ENCODE results near the gene AHRR. TPM values are rescaled to one million over a fixed set of nuclear protein-coding genes. Genes with fewer than 3 reads are reported as not detected.

The AHRR gene
- total RNA-seq, 1 donor = 0.31 TPM

DNA sequence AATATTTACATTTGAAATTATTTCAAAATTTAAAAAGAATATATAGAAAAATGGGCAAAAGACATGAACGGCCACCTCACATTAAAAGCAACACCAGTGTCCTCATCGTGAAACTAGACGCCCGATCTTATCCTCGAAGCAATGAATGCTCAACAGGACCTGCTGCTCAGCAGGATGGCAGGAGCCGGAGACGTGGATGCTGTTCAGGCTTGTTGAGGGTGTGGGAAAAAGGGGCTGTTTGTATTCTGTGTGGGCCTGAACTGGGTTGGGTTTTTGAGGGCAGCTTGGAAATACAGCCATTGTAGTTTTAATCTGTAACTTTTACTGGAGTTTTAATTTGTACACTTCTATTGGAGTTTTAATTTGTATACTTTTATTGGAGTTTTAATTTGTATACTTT is 141.8 kb downstream of the AHRR start:
- Histone ChIP-seq H3K9me3 (ENCODE audit: low read depth, low read length) (no peaks in the 10 kb centered on the region), H3K27me3 (ENCODE audit: insufficient read depth, low read length) (no peaks in the 10 kb centered on the region), H3K4me3 (ENCODE audit: low read length) (no peak overlapping the region), H3K4me1 (ENCODE audit: insufficient read depth, low read length) (peaks cover 10% of the 10 kb centered on the region)

DNA sequence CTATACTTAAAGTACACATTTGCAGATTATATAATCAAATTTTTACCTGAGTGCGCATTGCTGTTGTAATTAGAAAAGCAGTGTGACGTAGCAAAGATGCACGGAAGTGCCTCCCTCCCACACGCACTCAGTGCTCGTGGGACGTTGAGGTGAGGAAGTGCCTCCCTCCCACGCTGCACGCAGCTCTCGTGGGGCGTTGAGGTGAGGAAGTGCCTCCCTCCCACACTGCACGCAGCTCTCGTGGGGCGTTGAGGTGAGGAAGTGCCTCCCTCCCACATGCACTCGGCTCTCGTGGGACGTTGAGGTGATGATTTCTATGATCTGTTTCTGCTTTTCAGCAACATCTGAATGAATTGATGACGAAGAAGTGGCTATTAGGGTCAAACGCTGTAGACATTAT is 142.4 kb downstream of the AHRR start:
- Histone ChIP-seq H3K27me3 (ENCODE audit: insufficient read depth, low read length) (no peaks in the 10 kb centered on the region), H3K9me3 (ENCODE audit: low read depth, low read length) (no peaks in the 10 kb centered on the region), H3K4me3 (ENCODE audit: low read length) (no peak overlapping the region)

DNA sequence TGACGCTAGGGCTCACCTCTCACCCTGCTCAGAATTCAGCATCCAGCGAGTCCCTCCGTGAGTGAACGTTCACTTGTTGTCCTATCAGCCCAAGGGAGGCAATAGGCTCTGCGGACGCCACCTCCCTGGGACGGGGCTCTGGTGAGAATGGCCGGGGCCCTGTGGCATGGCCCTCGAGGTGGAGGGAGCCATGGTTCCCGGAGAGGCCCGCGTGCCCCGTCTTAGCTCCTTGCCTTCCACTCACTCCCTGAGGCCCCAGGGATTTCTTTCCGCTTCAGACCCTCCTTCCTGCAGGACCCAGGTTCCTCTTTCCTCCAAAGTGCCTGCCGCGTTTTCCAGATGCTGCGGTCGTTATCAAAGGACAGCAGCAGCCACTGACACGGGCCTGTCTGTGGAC is 142.9 kb downstream of the AHRR start:
- H3K9me3 ChIP-seq (ENCODE audit: low read depth, low read length) = no peaks in the 10 kb centered on the region
- H3K27me3 ChIP-seq (ENCODE audit: insufficient read depth, low read length) = no peaks in the 10 kb centered on the region
- H3K4me3 ChIP-seq (ENCODE audit: low read length) = no peak overlapping the region
- H3K4me1 ChIP-seq (ENCODE audit: insufficient read depth, low read length) = peaks cover 10% of the 10 kb centered on the region

More for the DNA sequence above, 142.4 kb downstream of the AHRR start:
- H3K4me1 ChIP-seq (ENCODE audit: insufficient read depth, low read length) = peaks cover 10% of the 10 kb centered on the region

DNA sequence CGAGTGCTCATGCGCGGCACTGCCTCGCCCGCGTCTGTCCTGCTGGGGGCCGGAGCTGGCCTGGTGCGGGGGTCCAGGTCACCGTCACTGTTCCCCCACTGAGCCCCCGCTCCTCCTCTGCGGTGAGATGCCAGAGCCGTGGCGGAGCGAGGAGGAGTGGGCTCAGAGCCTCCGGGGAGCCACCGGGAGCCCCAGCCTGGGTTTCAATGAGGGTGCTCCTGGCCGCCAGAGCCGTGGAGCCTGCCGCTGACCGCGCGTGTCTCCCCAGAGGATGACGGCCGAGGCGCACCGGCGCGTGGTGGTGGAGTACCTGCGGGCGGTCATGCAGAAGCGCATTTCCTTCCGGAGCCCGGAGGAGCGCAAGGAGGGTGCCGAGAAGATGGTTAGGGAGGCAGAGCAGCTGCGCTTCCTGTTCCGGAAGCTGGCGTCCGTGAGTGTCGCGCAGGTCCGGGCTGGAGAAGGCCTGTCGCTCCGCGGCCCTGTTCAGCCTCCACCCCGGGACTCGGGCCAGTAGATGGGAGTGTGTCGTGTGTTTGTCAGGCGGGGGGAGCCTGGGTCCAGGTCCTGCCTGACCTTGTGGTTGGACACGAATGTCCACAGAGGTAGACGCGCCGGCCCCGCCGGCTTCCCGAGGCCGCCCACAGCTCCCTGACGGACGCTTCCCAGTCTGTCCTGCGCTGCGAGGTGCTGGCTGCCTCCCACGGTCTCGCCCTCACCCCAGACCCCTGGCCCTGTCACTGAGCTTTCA is 143.5 kb downstream of the AHRR start:
- Histone ChIP-seq H3K27me3 (ENCODE audit: insufficient read depth, low read length) (no peaks in the 10 kb centered on the region), H3K9me3 (ENCODE audit: low read depth, low read length) (no peaks in the 10 kb centered on the region), H3K4me1 (ENCODE audit: insufficient read depth, low read length) (peaks cover 10% of the 10 kb centered on the region), H3K4me3 (ENCODE audit: low read length) (no peak overlapping the region)

DNA sequence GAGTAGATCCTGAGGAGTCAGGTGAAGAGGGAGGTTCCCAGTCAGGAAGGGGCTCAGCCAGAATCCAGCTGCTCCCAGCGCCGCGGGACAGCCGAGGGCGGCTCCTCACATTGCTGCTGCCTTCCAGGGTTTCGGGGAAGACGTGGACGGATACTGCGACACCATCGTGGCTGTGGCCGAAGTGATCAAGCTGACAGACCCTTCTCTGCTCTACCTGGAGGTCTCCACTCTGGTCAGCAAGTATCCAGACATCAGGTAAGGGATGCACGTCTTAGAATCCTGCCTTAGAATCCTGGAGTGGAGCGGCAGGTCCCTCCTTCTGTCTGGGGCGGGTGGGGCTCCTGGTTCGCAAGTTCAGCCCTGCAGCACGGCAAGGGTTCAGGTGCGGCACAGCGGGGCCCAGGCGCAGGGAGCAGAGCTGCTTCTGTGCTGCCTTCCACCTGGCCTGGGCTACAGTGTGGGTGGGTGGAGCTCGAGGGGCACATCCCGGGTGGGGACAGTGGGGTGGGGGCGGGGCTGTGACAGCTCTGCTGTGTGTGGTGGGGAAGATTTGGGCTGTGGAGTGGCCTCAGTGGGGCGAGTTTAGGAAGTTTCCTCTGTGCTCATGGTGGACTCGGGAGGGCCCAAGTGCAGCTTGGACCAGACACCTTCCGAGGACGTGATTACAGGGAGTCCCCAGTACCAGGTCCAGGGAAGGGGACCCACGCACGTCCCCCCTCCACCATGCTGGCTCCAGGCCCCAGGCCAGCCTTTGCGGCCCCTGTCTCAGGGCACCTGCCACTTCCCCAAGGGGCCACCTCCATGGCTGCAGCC is 144.3 kb downstream of the AHRR start:
- no peak overlapping the region for H3K4me3 ChIP-seq (ENCODE audit: low read length)
- H3K4me1 ChIP-seq (ENCODE audit: insufficient read depth, low read length) = peaks cover 10% of the 10 kb centered on the region
- H3K9me3 ChIP-seq (ENCODE audit: low read depth, low read length) = no peaks in the 10 kb centered on the region
- no peaks in the 10 kb centered on the region for H3K27me3 ChIP-seq (ENCODE audit: insufficient read depth, low read length)

DNA sequence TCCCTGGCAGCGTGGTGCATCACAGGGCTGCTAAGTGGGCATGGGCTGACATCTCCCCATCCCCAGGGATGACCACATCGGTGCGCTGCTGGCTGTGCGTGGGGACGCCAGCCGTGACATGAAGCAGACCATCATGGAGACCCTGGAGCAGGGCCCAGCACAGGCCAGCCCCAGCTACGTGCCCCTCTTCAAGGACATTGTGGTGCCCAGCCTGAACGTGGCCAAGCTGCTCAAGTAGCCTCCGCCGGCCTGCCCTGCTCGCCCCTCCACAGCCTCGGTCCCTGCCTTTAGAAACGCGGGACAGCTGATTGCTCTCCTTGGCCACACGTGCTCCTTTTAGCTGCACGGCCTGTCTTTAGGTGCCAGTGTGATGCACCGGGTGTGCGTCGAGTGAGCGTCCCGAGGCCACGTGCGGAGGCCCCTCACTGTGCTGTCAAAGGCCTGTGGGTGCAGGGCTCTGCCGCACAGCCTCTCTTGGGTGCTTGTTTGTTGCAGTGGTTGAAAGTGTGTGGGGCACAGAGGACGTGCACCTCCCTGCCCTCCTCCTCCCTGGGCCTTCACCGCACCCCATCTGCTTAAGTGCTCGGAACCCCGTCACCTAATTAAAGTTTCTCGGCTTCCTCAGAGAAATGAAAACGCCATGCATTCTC is 145.3 kb downstream of the AHRR start:
- Histone ChIP-seq H3K4me1 (ENCODE audit: insufficient read depth, low read length) (peaks cover 20% of the 10 kb centered on the region), H3K4me3 (ENCODE audit: low read length) (no peak overlapping the region), H3K9me3 (ENCODE audit: low read depth, low read length) (no peaks in the 10 kb centered on the region), H3K27me3 (ENCODE audit: insufficient read depth, low read length) (no peaks in the 10 kb centered on the region)

DNA sequence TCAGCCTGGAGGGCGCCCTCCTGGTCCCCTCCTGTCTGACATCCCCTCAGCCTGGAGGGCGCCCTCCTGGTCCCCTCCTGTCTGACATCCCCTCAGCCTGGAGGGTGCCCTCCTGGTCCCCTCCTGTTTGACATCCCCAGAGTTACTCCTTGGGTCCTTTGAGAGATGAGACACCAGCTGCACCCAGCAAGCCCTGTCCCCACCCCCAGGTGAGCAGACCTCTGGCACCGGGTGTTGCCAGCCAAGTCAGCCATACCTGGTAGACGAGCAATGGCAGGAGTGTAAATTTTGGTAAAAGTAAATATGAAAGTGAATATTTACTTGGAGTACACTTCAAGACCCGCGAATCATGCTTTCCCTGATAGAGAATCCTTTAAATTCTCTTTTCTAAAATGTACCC is 146.9 kb downstream of the AHRR start:
- Histone ChIP-seq H3K4me1 (ENCODE audit: insufficient read depth, low read length) (peaks cover 31% of the 10 kb centered on the region), H3K4me3 (ENCODE audit: low read length) (no peak overlapping the region), H3K27me3 (ENCODE audit: insufficient read depth, low read length) (no peaks in the 10 kb centered on the region), H3K9me3 (ENCODE audit: low read depth, low read length) (no peaks in the 10 kb centered on the region)

DNA sequence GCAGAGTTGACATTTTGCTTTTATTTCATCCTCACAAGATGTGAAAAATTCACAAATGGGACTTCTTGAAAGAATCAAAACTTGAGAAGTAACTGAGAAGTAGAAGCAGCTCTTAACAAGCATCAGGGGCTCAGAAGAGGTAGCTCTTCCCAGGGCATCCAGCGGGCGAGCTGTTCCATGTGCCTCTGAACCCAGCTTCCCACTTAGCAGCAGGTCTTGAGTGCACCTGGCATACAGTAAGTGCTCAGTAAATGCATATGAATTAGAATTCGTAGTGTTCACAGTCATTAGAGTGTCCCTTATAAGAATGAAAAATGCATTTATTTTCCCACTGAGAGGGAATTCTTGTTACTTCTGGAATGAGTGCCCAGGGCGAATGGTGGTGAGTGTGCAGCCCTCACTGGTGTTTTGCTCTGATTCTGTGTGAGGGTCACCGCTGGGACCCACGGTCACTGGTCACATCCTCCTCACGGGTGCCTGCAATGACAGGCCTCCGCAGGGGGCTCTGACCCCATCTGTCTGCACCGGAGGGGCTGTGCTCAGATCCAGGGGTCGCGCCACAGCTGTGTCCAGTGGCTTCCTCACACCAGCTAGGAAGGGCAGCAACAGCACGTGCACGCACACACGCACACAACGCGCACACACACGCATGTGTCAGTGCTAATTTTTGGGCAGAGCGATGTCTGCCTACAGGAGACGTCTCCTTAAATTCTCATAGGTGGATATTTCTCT is 148.4 kb downstream of the AHRR start:
- Histone ChIP-seq H3K4me3 (ENCODE audit: low read length) (no peak overlapping the region), H3K4me1 (ENCODE audit: insufficient read depth, low read length) (peaks cover 33% of the 10 kb centered on the region), H3K27me3 (ENCODE audit: insufficient read depth, low read length) (peaks cover 2% of the 10 kb centered on the region), H3K9me3 (ENCODE audit: low read depth, low read length) (no peaks in the 10 kb centered on the region)

DNA sequence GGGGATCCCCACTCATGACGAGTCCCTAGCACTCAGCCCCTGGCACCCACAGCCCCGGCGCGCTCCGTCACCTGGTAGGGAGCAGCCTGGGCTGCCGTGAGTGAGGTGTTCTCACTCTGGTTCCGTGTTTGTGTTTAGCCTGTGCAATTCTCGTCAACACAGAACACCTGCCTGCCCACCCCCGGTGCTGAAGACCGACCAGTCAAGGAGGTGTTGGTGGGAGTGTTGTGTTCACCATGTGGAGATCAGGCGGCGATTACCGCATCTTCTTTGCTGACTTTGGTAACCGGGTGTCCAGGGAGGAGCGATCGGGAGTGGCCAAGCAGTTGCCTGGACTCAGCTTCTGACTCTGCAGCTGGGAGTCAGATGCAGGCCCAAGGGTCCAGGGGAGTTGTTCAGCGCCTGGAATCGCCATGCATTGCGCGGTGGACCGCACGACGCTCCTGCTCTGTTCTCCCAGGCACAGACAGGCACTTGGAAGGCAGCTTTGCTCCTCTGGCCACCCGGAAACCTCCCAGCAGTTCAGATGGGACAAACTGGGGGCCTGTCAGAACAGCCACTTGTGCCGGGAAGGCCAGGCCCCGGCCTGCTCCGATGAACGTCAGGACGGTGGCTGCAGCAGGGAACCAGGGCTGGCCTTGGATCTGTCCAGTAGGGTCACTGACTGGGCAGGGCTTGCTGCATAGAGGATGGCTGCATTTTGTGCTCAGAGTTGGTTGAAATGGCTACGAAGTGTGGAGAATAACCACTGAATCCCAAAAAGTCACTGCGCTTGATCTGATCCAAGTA is 149.6 kb downstream of the AHRR start:
- no peaks in the 10 kb centered on the region for H3K9me3 ChIP-seq (ENCODE audit: low read depth, low read length)
- H3K27me3 ChIP-seq (ENCODE audit: insufficient read depth, low read length) = peaks cover 7% of the 10 kb centered on the region
- H3K4me3 ChIP-seq (ENCODE audit: low read length) = no peak overlapping the region
- peaks cover 34% of the 10 kb centered on the region for H3K4me1 ChIP-seq (ENCODE audit: insufficient read depth, low read length)

DNA sequence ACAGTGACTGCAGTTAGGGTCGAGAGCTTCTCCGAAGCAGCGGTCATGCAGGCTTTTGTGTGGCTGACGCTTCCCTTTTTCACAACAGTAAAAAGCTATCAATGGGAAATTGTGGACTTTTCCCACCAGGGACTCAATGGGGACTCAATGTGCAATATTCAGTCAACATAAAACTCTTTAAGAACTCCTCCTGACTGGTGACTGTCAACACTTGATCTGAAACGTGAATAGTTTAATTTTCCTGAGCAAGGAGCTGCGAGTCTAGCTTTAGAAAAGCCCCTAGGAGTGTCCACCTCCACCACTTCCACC is 150.2 kb downstream of the AHRR start:
- peaks cover 7% of the 10 kb centered on the region for H3K27me3 ChIP-seq (ENCODE audit: insufficient read depth, low read length)
- no peak overlapping the region for H3K4me3 ChIP-seq (ENCODE audit: low read length)
- H3K9me3 ChIP-seq (ENCODE audit: low read depth, low read length) = no peaks in the 10 kb centered on the region
- H3K4me1 ChIP-seq (ENCODE audit: insufficient read depth, low read length) = peaks cover 34% of the 10 kb centered on the region

DNA sequence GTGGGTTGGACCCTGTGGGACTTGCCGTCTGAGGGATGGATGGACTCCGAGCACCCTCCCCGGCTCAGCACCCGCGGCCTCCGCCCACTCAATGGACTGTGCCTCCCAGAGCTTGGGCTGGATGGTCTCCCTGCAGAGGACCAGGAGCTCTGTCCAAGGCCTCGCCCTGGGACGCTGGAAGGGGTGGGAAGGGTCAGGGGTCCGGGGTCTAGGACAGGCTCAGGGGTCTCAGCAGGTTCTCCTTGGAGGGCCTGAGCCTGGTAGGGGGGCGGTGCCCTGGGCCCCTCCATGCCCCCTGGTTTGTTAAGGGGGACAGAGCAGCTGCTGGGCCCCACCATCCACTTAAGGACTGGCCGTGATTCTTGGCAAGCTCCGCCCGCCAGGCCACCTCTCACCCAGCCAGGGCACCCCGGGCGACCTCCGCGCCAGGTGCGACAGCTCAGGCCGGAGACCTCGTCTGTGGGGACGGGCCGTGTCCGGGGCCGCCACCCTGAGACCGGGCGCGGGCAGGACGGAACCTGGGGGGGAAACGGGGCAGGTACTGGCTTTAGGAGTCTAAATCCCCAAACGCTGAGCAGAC is 150.7 kb downstream of the AHRR start:
- peaks cover 34% of the 10 kb centered on the region for H3K4me1 ChIP-seq (ENCODE audit: insufficient read depth, low read length)
- peaks cover 7% of the 10 kb centered on the region for H3K27me3 ChIP-seq (ENCODE audit: insufficient read depth, low read length)
- peak overlapping the region; percentile 59 for H3K4me3 ChIP-seq (ENCODE audit: low read length)
- no peaks in the 10 kb centered on the region for H3K9me3 ChIP-seq (ENCODE audit: low read depth, low read length)

DNA sequence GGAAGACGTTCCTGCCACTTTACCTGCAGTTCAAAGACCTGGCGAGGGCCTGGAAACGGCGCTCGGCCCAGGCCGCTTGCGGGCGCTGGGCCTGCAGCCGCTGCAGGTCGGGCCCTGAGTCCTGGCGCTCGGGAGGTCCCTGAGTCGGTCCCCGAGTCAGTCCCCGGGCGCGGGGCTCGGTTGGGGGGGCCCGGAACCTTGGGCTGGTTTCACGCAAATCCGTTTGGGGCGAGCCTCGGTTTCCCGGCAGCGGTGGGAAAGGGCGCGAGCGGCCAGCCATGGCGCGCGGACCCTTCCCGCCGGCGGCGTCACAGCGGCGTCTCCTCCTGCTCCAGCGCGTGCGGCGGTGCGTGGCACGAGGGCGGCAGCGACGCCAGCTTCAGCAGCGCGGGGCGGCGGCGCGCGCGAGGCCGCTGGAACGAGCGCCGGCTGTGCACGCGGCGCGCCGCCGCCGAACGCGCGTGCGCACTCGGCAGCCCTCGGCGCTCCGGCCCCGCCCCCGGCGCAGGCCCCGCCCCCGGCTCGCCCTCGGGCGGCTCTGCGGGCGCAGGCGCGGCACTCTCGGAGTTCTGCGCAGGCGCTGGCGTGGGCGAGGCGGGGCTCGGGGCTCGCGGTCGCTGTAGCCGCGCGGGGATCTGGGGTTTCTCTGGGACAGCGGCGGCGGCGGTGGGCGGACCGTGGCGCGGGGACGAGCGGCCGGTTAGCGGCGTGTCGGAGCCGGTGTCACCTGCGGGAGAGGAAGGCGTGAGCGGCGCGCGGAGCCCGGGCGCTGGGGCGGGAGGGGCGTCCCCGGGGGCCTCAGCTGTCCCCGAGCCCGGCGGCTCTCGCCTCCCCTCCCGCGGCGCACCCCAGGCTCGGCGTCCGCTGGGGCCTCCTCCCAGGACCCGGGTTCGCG is 151.4 kb downstream of the AHRR start:
- peaks cover 34% of the 10 kb centered on the region for H3K4me1 ChIP-seq (ENCODE audit: insufficient read depth, low read length)
- peaks cover 7% of the 10 kb centered on the region for H3K27me3 ChIP-seq (ENCODE audit: insufficient read depth, low read length)
- H3K4me3 ChIP-seq (ENCODE audit: low read length) = peak overlapping the region; percentile 59
- H3K9me3 ChIP-seq (ENCODE audit: low read depth, low read length) = no peaks in the 10 kb centered on the region

DNA sequence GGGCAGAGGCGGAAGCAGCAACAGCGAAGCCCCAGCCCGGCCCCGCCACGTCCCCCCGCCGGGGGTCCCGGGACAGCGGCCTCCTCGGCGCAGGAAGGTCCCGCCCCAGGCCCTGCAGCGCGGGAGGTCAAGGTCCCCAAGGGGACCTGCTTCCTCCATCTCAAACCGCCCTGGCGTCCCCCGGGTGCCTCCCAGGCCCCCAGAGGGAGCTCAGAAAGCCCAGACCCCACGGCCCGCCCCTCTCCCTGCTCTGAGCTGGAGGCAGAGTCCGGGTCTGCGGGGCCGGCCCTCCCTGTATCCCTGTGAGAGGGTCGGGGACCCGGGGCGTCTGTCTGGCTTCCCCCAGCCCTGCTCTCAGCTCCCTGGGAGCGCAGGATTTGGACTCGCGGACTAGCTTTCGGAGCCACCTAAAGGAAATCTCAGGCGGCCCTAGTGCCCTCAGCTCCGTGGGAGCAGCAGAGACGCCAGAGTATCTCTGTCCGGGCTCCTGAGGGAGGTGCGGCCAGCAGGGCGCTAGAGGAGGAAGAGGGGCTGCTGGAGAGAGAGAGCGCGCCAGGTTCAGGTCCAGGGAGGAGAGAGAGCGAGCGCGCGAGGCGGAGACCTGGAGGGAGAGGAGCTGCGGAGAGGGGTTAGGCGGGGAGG is 152.2 kb downstream of the AHRR start:
- Histone ChIP-seq H3K4me1 (ENCODE audit: insufficient read depth, low read length) (peaks cover 34% of the 10 kb centered on the region), H3K9me3 (ENCODE audit: low read depth, low read length) (no peaks in the 10 kb centered on the region), H3K4me3 (ENCODE audit: low read length) (peak overlapping the region; percentile 52), H3K27me3 (ENCODE audit: insufficient read depth, low read length) (peaks cover 7% of the 10 kb centered on the region)

Data from mononuclear cell (primary cell).